ENCODE results near the gene SHISA2.

SHISA2 gene

DNA sequence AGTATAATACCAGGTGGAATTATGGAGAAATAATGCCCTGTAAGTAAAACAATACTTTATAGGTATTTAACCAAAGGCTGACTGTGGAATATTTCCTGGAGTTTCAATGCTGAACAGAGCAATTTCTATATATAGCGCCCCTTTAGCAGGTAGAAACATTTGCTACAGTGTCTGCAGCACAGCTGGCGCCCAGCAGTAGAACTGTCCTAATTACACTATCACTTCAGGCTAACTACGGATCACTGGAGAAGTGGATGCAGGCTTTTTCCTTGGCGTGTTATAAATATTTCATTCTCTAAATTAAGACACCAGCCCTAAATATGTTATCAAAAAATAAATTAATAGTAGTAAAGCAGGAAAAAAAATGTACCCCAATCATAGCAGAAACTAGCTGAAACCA, 3.1 kb downstream of the SHISA2 start:
- no peak for DNase-seq (ENCODE audit: low spot score)

GRCh38 chr13:26047040-26047439, 4.8 kb downstream of the SHISA2 start:
- DNase-seq (ENCODE audit: low spot score): no peak

DNA sequence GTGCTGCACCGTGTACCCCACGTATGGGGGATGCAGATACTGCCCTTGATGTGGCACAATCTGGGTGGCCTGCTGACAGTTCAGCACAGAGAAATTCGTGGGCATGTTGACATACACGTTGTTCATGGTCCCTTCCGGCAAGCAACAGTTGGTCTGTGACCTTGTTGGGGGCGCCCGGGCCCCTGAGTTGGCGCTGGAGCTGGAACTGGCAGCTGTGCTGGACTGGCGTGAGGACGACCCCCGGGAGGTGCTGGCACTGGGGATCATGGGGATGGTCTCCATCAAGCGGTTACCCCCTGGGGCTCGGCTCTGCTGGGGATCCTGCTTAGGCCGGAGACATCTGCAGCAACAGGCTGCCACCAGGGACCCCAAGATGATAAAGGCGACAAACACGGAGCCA, 5.2 kb downstream of the SHISA2 start:
- no peak for DNase-seq (ENCODE audit: low spot score)

GRCh38 chr13:26045142-26045541, 6.7 kb downstream of the SHISA2 start:
- DNase-seq (ENCODE audit: low spot score): no peak

DNA sequence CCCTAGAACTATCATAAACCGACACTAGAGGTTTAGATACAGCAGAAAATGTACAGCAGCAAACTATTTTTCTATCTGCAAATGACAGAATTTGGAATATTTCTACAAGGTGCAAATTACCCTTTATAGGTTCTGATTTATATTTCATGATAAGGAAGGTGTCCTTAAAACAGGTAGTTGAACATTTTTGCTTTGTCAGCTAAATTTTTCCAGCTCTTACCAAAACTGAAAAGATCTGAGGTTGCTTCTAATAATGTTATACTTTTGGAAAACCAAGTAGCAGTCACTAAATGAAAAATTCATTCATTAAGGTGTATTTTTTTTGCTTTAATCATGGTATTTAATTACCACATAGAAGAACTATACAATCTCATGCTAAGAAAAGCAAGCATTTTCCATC, 9.0 kb downstream of the SHISA2 start:
- no peak for DNase-seq (ENCODE audit: low spot score)

DNA sequence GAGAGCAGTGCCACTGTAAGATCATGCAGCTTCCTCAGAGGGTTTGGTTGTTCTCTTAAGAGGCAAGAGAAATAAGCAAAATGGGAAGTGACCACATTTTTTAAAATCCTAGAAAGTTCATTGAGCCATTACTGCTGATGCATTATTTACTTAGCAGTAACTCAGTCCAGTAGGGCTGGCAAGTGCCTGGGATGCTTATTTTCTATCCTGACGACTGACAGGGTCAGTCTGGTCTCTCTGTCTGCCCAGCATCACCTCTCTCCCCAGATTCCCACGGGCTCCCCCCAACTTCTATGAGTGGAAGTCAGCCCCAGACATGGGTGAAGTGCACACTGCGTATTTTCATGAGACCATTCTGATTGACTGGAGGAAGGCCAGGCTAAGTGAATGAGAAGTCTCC, 10.4 kb downstream of the SHISA2 start:
- no peak for DNase-seq (ENCODE audit: low spot score)

- DNase-seq (ENCODE audit: low spot score): no peak
Observed at GRCh38 chr13:26038931-26039475, 12.8 kb downstream of the SHISA2 start.

- DNase-seq (ENCODE audit: low spot score): no peak
Observed at GRCh38 chr13:26037302-26037701, 14.5 kb downstream of the SHISA2 start.

GRCh38 chr13:26036383-26036782, 15.4 kb downstream of the SHISA2 start:
- no peak for DNase-seq (ENCODE audit: low spot score)

DNA sequence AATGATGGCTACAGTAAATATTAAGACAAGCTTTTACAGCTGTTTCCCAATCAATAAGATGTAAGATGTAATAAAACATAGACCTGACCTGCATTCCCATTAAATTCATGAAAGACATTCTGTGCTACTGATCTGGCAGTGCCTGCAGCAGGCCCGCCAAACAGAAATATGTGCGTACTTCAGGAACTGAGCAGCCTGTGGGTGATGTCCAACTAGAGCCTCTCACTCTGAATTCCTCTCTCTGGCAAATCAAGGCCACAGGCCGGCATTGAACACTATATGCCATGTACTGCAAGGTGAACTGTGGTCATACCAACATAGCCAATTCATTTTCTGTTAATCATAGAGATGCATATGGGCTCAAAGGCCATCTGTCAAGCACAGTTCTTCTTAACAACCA, 17.8 kb downstream of the SHISA2 start:
- DNase-seq (ENCODE audit: low spot score): no peak

DNA sequence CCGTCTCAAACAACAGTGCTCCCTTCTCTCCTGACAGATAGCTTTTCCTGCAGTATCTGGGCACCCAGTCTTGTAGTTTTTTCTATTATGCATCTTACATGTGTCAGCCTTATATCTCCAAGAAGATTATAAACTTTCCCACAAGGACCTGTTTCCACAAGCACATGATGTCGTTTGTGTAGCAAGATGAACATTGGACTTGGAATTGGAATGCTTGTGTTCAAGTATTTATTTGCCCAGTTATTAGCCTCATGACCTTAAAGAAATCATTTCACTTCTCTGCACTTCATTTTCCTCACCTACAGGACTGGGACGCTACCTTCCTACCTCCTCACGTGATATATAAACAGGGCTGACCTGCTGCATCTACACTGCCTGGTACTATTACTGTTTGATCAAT, 21.5 kb downstream of the SHISA2 start:
- no peak for DNase-seq (ENCODE audit: low spot score)

- no peak for DNase-seq (ENCODE audit: low spot score)
Observed at GRCh38 chr13:26029581-26030136, 22.2 kb downstream of the SHISA2 start.

DNA sequence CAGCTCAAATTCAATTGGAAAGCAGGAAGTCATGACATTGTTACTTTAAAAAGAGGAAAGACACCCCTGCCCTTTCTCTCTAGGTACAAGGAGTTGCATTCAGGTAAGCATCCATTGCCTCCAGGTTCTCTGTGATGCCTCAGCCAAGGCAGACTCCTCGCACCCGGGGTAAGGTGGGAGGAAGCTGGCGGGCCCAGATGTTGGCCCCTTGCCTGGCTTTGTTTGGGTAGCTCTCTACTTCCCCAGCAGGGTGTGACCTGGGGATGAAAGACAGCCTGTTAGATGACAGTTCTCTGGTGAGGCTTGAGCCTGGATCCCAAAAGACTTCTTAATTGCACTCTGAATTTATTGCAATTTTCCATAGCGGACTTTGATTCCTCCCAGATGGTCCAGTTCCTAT, 25.6 kb downstream of the SHISA2 start:
- no peak for DNase-seq (ENCODE audit: low spot score)

DNA sequence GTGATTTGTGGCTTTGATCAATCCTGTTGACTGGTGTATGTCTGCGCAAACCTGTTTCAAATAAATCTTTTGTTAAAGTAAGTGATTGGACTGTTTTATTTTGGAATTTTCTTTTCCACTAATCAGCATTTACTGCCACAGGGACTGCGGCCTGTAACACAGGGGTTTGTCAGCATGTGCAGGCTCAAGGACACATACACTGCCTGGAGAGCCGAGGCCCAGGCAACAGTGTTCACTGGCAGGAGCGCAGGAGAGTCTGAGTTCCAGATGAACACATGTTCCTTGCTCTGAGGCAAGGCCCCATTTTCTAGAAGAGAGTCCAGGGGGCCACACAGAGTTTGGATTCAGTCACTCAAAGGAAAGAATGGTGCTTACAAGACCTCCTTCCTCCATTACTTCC, 26.0 kb downstream of the SHISA2 start:
- DNase-seq (ENCODE audit: low spot score): no peak

GRCh38 chr13:26025196-26025595, 26.6 kb downstream of the SHISA2 start:
- no peak for DNase-seq (ENCODE audit: low spot score)

DNA sequence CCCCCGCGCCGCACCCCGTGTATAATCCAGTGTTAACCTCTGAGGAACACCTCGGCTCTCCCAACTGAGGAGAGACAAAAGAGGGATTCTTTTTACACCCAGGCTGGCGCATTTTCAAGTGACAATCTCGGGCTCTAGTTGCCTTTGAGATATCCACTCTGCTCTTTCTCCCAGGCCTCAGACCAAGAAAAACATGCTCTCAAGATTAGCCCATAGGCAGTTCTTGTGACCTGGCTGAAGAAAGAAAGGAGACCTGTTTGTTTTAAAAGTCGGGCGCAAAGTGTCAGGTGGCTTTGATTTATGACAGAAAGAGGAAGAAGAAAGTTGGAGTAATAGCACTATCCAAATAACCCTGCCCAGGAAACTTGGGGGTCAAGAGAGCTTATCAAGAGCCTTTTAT, 27.3 kb downstream of the SHISA2 start:
- DNase-seq (ENCODE audit: low spot score): no peak

DNA sequence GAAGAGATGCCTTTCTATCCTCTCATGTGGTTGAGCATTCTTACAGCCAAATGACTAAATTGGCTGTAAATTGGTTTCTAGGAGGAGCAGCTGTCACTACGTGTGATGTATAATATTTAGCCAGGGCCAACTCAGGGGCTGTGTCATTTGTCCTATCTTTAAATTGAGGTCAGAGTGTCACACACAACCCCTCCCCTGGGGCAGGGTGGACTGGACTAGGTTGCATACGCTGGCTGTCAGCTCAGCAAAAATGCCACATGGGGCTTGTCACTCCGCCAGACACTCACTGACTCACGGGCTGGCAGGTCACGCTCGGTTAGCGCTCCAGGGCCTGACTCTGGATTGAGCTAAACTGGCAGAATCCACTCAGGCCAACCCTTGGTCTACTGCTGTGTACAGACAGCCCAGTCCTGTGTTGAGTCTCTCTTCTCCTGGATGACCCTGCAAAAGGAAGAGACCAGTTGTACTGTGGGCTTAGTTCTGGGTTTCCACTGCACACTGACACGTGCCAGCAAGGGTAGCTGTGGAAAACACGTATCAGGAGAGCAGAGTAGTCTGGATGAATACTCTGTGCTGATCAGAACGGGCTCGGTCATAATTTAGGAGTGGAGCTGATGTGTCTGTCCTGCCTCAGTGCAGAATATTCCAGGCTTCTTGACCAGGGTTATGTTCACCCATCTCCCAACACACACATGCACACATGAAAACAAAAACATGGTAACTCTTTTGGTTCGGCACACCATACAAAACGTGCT, 29.1 kb downstream of the SHISA2 start:
- no peak for DNase-seq (ENCODE audit: low spot score)

DNA sequence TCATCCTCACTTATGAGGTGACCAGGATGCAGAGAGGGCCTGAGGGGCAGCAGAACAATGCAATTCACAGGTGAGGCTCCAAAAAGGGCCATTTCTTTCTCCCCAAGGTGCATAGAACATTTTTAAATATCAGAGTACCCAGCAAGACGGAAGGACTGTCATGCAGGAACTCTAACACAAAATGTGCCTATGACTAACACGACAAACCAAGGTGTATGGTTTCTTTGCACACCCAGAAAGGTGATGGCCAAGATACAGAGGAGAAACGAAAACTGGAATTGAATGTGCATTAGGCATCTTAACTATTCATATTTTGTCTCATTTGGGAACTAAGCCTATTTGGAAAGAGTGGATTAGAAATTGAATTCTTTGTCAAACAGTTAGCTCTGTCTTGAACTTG, 29.9 kb downstream of the SHISA2 start:
- no peak for DNase-seq (ENCODE audit: low spot score)

- DNase-seq (ENCODE audit: low spot score): no peak
Observed at GRCh38 chr13:26021516-26021915, 30.3 kb downstream of the SHISA2 start.

GRCh38 chr13:26020891-26021290, 30.9 kb downstream of the SHISA2 start:
- no peak for DNase-seq (ENCODE audit: low spot score)

GRCh38 chr13:26019881-26020870, 31.6 kb downstream of the SHISA2 start:
- DNase-seq (ENCODE audit: low spot score): no peak

DNA sequence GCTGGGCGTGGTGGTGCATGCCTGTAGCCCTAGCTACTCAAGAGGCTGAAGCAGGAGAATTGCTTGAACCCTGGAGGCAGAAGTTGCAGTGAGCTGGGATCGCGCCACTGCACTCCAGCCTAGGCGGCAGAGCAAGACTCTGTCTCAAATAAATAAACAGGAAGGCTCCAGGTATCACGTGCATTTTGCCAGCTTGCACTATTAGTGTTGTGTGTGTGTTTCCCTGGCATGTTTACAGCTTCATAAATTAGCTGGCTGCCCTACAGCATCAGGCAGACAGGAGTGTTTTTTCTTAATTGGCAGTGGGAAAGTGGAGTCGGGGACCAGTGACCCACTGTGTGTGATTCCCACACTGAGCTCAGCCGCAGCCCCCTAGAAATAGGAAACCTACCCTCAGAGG, 32.6 kb downstream of the SHISA2 start:
- no peak for DNase-seq (ENCODE audit: low spot score)

Data from HuH-7.5 (cell line).